ENCODE data around the gene USH1G.

Gene USH1G

DNA sequence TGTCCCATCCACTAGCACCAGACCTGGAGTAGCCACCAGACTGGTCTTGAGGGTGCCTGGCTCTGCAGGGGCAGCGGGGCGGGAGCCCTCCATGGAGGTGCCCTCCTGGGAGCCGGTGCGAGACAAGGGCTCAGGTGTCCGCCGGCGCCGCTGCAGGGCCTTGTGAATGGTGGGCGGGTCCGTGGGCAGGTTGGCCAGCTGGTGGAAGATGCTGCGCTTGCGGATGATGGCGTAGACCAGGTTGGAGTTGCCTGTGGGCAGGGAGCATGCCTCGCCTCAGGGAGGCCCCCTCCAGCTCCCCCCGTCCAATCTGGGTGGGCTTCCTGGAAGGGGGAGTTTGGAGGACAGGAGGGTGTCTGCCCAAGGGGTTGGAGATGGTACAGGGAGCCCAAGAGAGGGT lies 31.1 kb upstream of the USH1G start:
- no peak for DNase-seq (ENCODE audit: low read depth)

DNA sequence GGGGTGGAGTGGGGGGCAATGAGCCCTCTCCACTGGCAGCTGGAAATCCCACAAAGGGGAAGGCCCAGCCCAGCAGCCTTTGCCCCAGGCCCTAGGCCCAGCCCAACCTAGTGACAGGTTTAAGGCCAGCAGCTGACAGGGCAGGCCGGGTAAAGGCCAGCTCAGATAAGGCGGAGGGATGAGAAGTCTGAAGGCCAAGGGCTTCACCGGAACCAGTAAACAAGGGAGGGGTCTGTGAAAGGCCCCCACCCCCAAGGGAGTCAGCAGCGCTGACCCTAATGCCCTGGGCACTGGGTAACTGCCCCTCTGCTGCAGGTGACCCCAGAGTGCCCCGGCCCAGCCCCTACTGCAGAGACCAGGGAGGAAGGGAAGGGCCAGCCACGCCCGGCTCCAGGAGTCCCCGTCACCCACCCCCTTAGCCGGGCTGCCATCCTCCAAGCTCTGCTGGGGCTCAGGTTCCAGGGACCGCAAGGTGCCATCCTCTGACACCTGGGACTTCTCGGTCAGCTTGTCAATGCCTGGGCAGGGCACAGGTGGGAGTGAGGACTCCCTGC lies 30.2 kb upstream of the USH1G start:
- no peak for DNase-seq (ENCODE audit: low read depth)

DNA sequence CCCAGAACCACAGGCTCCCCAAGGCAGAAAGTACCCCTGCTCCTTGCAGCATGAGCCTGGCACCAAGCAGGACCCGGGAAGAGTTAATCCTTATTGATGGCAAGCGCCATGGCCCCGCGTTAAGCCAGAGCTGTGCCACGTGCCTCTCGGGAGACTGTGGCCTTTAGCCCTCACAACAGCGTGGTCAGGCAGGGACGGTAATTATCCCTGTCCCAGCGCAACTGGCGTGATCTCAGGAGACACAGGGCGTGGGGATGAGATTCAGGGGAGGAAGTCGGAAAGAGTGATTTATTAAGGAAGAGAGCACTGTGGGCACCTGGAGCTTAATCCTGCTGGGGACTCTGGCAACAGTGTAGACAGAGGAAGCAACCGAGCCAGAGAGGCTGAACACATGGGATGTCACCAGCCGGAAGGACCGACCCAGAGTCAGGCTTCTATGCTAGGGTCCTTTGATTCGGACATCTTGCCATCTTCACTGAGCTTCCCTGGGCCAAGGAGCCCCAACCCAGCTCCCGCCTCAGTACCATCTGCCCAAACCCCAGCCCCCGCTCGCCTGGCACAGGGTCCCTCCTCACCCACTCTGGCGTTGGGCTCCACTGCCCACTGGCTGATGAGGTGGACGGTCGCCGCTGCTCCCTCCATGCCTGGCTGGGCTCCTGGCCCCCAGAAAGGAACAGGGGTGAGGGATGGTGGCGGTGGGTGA lies 29.5 kb upstream of the USH1G start:
- no peak for DNase-seq (ENCODE audit: low read depth)

DNA sequence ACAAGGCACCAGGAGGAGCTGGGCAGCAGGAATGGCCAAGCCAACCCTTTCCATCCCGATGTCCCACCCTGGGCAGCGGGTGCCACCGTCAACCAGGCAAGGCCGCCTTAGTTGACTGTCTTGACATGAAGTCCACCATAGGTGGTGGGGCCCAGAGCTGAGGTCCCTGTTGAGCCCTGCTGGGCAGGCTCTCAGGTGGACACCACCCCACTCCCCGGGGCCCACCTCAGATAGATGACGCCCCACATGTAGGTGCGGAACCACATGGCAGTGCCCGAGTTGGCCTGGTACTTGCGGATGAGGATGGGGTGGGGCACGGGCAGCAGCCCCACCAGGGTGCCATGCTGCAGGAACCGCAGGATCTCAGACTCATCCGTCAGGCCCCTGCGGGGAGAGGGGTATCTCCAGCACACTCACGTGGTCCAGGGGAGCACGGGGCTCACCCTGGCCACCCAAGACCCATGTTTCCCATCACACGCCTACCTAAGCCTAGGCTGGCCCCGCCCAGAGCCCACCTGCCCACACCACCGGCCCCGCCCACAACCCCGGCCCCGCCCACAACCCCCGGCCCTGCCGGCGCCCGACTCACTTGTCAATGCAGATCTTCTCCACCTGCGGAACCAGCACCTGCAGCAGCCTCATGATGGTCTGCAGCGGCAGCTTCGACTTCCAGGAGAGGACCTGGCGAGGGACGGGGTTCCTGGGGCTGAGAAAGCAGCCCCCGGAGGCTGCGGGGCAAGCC lies 28.8 kb upstream of the USH1G start:
- no peak for DNase-seq (ENCODE audit: low read depth)

- DNase-seq (ENCODE audit: low read depth), result no peak
Measured at GRCh38 chr17:74951065-74951464, 28.0 kb upstream of the USH1G start.

GRCh38 chr17:74950207-74950606 lies 27.2 kb upstream of the USH1G start:
- no peak for DNase-seq (ENCODE audit: low read depth)

- DNase-seq (ENCODE audit: low read depth), result no peak
Measured at GRCh38 chr17:74949455-74950115, 26.5 kb upstream of the USH1G start.

GRCh38 chr17:74947041-74947754 lies 24.1 kb upstream of the USH1G start:
- no peak for DNase-seq (ENCODE audit: low read depth)

GRCh38 chr17:74946641-74947040 lies 23.6 kb upstream of the USH1G start:
- no peak for DNase-seq (ENCODE audit: low read depth)

DNA sequence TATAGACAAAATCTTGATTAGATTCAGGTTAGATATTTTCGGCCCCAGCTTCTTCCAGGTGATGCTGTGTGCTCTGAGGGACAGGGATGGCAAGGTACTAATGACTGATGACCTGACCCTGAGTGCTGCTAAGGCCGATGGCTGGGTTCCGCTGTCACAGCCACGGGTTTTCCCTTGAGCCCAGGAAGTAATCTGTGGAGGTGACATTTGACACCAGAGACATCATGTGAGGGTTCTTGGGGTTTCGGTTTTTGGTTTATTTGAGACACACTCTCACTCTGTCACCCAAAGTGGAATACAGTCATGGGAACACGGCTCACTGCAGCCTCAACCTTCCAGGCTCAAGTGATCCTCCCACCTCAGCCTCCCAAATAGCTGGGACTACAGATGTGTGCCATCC lies 22.5 kb upstream of the USH1G start:
- DNase-seq (ENCODE audit: low read depth), result no peak

DNA sequence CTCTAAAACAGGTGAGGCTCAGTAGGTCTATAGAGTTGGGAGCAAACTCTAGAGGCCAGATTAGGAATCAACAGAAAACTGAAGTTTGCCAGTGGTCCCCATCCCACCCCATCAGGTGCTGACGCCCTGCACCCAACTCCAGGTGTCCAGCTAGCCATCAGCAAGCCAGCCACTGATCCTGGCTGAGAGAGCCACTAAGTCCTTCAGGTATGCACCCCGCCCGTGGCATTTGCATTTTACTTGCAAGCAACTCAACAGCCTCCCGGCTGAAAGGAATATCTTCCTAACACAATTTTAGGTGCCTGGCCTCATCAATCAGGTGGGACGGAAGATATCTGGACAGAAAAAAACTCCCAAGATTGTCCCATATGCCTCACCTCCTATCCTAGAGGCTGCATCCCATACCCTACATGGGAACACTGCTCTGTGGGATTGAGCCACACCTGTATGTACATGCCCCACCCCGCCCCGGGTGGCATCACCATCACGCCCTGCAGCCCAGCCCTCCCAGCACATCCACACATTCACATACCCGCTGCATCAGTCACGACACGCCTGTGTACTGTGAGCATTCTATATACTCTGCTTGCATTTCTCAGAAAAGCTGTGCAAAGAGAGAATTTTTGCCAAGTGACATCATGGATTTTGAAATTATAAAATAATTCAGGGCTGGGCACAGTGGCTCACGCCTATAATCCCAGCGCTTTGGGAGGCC lies 20.9 kb upstream of the USH1G start:
- no peak for DNase-seq (ENCODE audit: low read depth)

DNA sequence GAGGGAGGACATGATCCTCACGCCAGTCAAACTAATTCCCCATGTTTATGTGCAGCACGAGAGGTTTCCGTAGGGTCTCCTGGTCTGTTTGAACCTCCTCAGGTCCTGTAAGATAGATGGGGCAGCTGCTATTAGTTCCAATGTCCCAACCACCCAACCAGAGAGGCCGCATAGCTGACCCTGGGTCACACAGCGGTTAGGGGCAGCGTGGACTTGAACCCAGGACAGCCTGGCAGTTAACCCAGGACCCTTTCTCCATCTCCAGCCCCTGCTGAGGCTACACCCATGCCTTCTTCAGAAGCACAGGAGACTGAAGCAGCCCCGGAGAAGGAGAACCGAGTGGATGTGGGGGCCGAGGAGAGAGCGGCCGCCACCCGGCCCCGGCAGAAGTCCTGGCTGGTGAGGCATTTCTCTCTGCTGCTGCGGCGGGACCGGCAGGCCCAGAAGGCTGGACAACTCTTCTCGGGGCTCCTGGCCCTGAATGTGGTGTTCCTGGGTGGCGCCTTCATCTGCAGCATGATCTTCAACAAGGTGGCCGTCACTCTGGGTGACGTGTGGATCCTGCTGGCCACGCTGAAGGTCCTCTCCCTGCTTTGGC lies 18.2 kb upstream of the USH1G start:
- DNase-seq (ENCODE audit: low read depth), result no peak

- no peak for DNase-seq (ENCODE audit: low read depth)
Measured at GRCh38 chr17:74939534-74939933, 16.5 kb upstream of the USH1G start.

- no peak for DNase-seq (ENCODE audit: low read depth)
Measured at GRCh38 chr17:74938194-74938950, 15.3 kb upstream of the USH1G start.

GRCh38 chr17:74937064-74938051 lies 14.3 kb upstream of the USH1G start:
- DNase-seq (ENCODE audit: low read depth), result no peak

DNA sequence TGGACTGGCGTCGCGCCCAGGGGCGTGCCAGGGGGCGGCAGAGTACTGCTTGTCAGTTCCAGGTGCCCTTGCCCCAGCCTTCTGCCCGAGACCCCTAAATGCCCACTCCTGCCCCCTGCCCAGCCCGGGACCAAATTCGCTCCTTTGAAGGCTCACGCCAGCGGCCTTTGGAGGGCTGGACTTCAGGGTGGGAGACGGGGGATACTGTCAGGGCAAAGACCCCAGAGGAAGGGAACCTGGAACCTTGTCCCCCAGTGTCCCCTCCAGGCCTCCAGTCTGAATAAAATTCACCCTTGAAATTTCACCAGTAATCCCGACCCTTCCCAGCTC lies 13.4 kb upstream of the USH1G start:
- DNase-seq (ENCODE audit: low read depth), result no peak

GRCh38 chr17:74935585-74936469 lies 12.8 kb upstream of the USH1G start, which contains the start of gene OTOP3:
Gene OTOP3 (plus strand): TSS chr17:74935898. CDS start chr17:74935922, 24 bp downstream.
- no peak for DNase-seq (ENCODE audit: low read depth)

DNA sequence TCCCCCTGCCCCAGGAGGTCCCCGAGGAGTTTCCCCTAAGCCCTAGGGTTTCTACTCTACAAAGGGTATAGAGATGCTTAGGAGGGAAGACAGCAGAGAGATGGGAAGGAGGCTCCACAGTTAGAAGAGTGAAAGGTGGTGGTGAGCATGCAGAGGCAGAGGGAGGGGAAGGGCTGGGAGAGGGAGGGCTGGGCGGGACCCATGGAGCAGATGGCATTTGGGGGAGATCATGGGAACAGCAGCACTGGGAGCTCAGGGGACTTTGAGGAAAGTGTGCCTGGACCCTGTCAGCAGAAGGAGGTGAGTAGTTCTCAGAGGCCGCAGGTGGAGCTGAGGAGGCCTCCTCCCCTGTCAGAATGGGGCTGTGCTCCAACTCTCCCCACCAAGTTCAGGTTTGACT lies 12.0 kb upstream of the USH1G start:
- DNase-seq (ENCODE audit: low read depth), result no peak

All from activated T-cell treated with anti-CD3 and anti-CD28 coated beads for 24 hours (primary cell).